AG08396 (cell line): ENCODE results near the gene NBPF1.
"Not testable (repeated sequence)": the region's sequence is repeated elsewhere in the genome, so short reads cannot be mapped to it uniquely, and the experiment has no call there.

ENCODE experiments used
- DNase-seq: peaks from one replicate; pipeline ENCODE4 v3.0.0; 2012; ENCODE audit warnings: low spot score, mixed read lengths

Gene NBPF1

GRCh38 chr1:16613185-16614147, at the start of gene NBPF1:
TSS of gene NBPF1 (minus strand) at chr1:16613564.
- peak; percentile 99 for DNase-seq

- DNase-seq = not testable (repeated sequence)
These were observed 44.9 kb upstream of the NBPF1 start for GRCh38 chr1:16658234-16658633.

- DNase-seq = not testable (repeated sequence)
These were observed 43.8 kb upstream of the NBPF1 start for GRCh38 chr1:16656981-16657683.

- DNase-seq = not testable (repeated sequence)
These were observed 43.2 kb upstream of the NBPF1 start for GRCh38 chr1:16656574-16656973.

GRCh38 chr1:16651560-16651959, 38.2 kb upstream of the NBPF1 start:
- DNase-seq = not testable (repeated sequence)

- DNase-seq = not testable (repeated sequence)
These were observed 36.6 kb upstream of the NBPF1 start for GRCh38 chr1:16649960-16650359.

GRCh38 chr1:16649390-16649789, 36.0 kb upstream of the NBPF1 start:
- DNase-seq = not testable (repeated sequence)

- not testable (repeated sequence) for DNase-seq
These were observed 35.4 kb upstream of the NBPF1 start for GRCh38 chr1:16648756-16649155.

- DNase-seq = not testable (repeated sequence)
These were observed 34.9 kb upstream of the NBPF1 start for GRCh38 chr1:16648250-16648649.

GRCh38 chr1:16647179-16648176, 34.1 kb upstream of the NBPF1 start:
- DNase-seq = not testable (repeated sequence)

GRCh38 chr1:16646716-16647115, 33.4 kb upstream of the NBPF1 start:
- DNase-seq = not testable (repeated sequence)

GRCh38 chr1:16646061-16646664, 32.8 kb upstream of the NBPF1 start:
- DNase-seq = not testable (repeated sequence)

GRCh38 chr1:16645271-16646060, 32.1 kb upstream of the NBPF1 start:
- DNase-seq = peak; percentile 25

- peak; percentile 99 for DNase-seq
These were observed 31.3 kb upstream of the NBPF1 start for GRCh38 chr1:16644482-16645270.

- no peak for DNase-seq
These were observed 30.8 kb upstream of the NBPF1 start for GRCh38 chr1:16644193-16644481.

- DNase-seq = peak; percentile 48
These were observed 30.3 kb upstream of the NBPF1 start for GRCh38 chr1:16643476-16644192.

GRCh38 chr1:16643001-16643411, 29.6 kb upstream of the NBPF1 start:
- DNase-seq = not testable (repeated sequence)

- DNase-seq = not testable (repeated sequence)
These were observed 28.9 kb upstream of the NBPF1 start for GRCh38 chr1:16642025-16642966.
